SK-N-SH (cell line): Measurements from ENCODE around the gene C1RL. TPM values are rescaled to one million over a fixed set of nuclear protein-coding genes. Genes with fewer than 3 reads are reported as not detected.

Experiments
- CTCF ChIA-PET: fragments of 300-600, 350-600 bp; formaldehyde crosslinking; extraction: SDS; loops from one replicate; lab custom pipeline; 2021; lab: Yijun Ruan, JAX
- POLR2A ChIA-PET: fragments of 350-600 bp; sonication (Branson Sonifier 250); formaldehyde crosslinking; extraction: SDS; loops from one replicate; lab custom pipeline; 2020; ENCODE audit warnings: antibody characterized with exemption, inconsistent platforms; lab: Yijun Ruan, JAX
- DNase-seq: peaks from one replicate; pipeline ENCODE4 v3.0.0; 2012
- H2AFZ ChIP-seq: fragments of 200-600 bp; sonication (generic); 2 replicates; pipeline ENCODE4 v1.8.1; 2016; ENCODE audit warnings: antibody characterized with exemption, mild to moderate bottlenecking, low read depth
- H3F3A ChIP-seq: fragments of 200-600 bp; sonication (generic); replicated peaks from 2 replicates; pipeline ENCODE3; 2016; ENCODE audit warnings: antibody characterized with exemption, mild to moderate bottlenecking; ENCODE audit not compliant: insufficient read depth
- H3K27ac ChIP-seq, 2 experiments: fragments of 200-500 bp in 1 of 2; fragments of 200-600 bp in 1 of 2; sonication (Bioruptor generic) in 1 of 2; sonication (generic), shearing (Covaris generic) in 1 of 2; 2 replicates each; pipeline versions ENCODE4 v1.5.1 to v1.6.1; 2014 to 2016; ENCODE audit warnings: low read depth in 2 of 2, inconsistent platforms in 1 of 2, low read length in 1 of 2, mild to moderate bottlenecking in 1 of 2, mixed read lengths in 1 of 2
- H3K27me3 ChIP-seq: fragments of 200-600 bp; sonication (generic), shearing (Covaris generic); 2 replicates; pipeline ENCODE4 v1.6.1; 2016; ENCODE audit warnings: mixed run types; ENCODE audit not compliant: insufficient read depth
- H3K36me3 ChIP-seq, 2 experiments: fragments of 200-500 bp in 1 of 2; fragments of 200-600 bp in 1 of 2; sonication (Bioruptor generic) in 1 of 2; sonication (generic) in 1 of 2; replicated peaks in 1 of 2; 2 replicates each; pipeline versions ENCODE3 to v1.5.1; 2014 to 2016; ENCODE audit warnings: low read length in 1 of 2, mild to moderate bottlenecking in 1 of 2; ENCODE audit not compliant: insufficient read depth in 2 of 2, control insufficient read depth in 1 of 2
- H3K4me1 ChIP-seq, 2 experiments: fragments of 200-500 bp in 1 of 2; fragments of 200-600 bp in 1 of 2; sonication (Bioruptor generic) in 1 of 2; sonication (generic), shearing (Covaris generic) in 1 of 2; 2 replicates each; pipeline versions ENCODE4 v1.5.1 to v1.6.1; 2014 to 2016; ENCODE audit warnings: low read depth in 1 of 2, low read length in 1 of 2, mixed run types in 1 of 2; ENCODE audit not compliant: insufficient read depth in 2 of 2, control insufficient read depth in 1 of 2
- H3K4me2 ChIP-seq: fragments of 200-600 bp; sonication (generic), shearing (Covaris generic); 2 replicates; pipeline ENCODE4 v1.6.1; 2017; ENCODE audit warnings: mixed run types
- H3K4me3 ChIP-seq, 2 experiments: fragments of 200-500 bp in 1 of 2; fragments of 200-600 bp in 1 of 2; sonication (Bioruptor generic) in 1 of 2; sonication (generic), shearing (Covaris generic) in 1 of 2; 2 replicates each; pipeline versions ENCODE4 v1.5.1 to v1.8.1; 2014 to 2016; ENCODE audit warnings: low read depth in 2 of 2, inconsistent platforms in 1 of 2, low read length in 1 of 2, mild to moderate bottlenecking in 1 of 2, mixed read lengths in 1 of 2, moderate library complexity in 1 of 2
- H3K79me2 ChIP-seq: fragments of 200-600 bp; sonication (generic); 2 replicates; pipeline ENCODE4 v1.8.1; 2017; ENCODE audit warnings: mild to moderate bottlenecking; ENCODE audit not compliant: insufficient read depth
- H3K9ac ChIP-seq: fragments of 200-600 bp; sonication (generic); 2 replicates; pipeline ENCODE4 v1.6.1; 2017; ENCODE audit warnings: mixed run types
- H3K9me2 ChIP-seq: fragments of 200-600 bp; sonication (generic); 2 replicates; pipeline ENCODE4 v1.6.1; 2017; ENCODE audit warnings: mixed run types
- H3K9me3 ChIP-seq: fragments of 200-600 bp; sonication (generic); 2 replicates; pipeline ENCODE4 v1.6.1; 2017; ENCODE audit warnings: mixed run types, mild to moderate bottlenecking, moderate library complexity
- H4K20me1 ChIP-seq: fragments of 200-600 bp; sonication (generic); 2 replicates; pipeline ENCODE4 v1.6.1; 2017; ENCODE audit warnings: mild to moderate bottlenecking, mixed run types; ENCODE audit not compliant: insufficient read depth
- CTCF ChIP-seq: fragments of 200-600 bp; sonication (generic); IDR thresholded peaks from 2 replicates; pipeline ENCODE4 v1.6.1; 2017; ENCODE audit warnings: antibody characterized with exemption, mild to moderate bottlenecking, moderate library complexity
- ELF1 ChIP-seq: IDR thresholded peaks from 2 replicates; pipeline ENCODE4 v1.4.0; 2012
- EZH2phosphoT487 ChIP-seq: fragments of 200-600 bp; sonication (generic); IDR thresholded peaks from 2 replicates; pipeline ENCODE4 v1.6.1; 2017; ENCODE audit warnings: low read depth, mixed run types, mild to moderate bottlenecking, antibody characterized with exemption, moderate library complexity, borderline replicate concordance
- FOSL2 ChIP-seq: IDR thresholded peaks from 2 replicates; pipeline ENCODE4 v1.4.0; 2012; ENCODE audit warnings: low read depth, mild to moderate bottlenecking, moderate library complexity, borderline replicate concordance
- IRF3 ChIP-seq: fragments of 150-350 bp; IDR thresholded peaks from 2 replicates; pipeline ENCODE4 v1.6.1; 2016; ENCODE audit warnings: mild to moderate bottlenecking, low read depth, low read length
- MAX ChIP-seq: IDR thresholded peaks from 2 replicates; pipeline ENCODE4 v1.4.0; 2012; ENCODE audit warnings: low read depth
- NFIC ChIP-seq: IDR thresholded peaks from 2 replicates; pipeline ENCODE4 v1.4.0; 2012; ENCODE audit warnings: borderline replicate concordance
- POLR2AphosphoS5 ChIP-seq: IDR thresholded peaks from 2 replicates; pipeline ENCODE4 v1.6.1; 2012; ENCODE audit warnings: low read depth, low read length
- RFX5 ChIP-seq: IDR thresholded peaks from 2 replicates; pipeline ENCODE4 v1.6.1; 2012; ENCODE audit warnings: mild to moderate bottlenecking, improper control_type of control experiment, low read length
- RXRA ChIP-seq: IDR thresholded peaks from 2 replicates; pipeline ENCODE4 v1.4.0; 2012; ENCODE audit warnings: low read depth, mild to moderate bottlenecking, borderline replicate concordance
- TCF12 ChIP-seq: IDR thresholded peaks from 2 replicates; pipeline ENCODE4 v1.4.0; 2012
- USF1 ChIP-seq: IDR thresholded peaks from 2 replicates; pipeline ENCODE4 v1.4.0; 2012; ENCODE audit warnings: low read depth, borderline replicate concordance
- USF2 ChIP-seq: fragments of 150-350 bp; IDR thresholded peaks from 2 replicates; pipeline ENCODE4 v1.6.1; 2017; ENCODE audit warnings: antibody characterized with exemption, low read length, low read depth, borderline replicate concordance
- YY1 ChIP-seq: IDR thresholded peaks from 2 replicates; pipeline ENCODE4 v1.4.0; 2012; ENCODE audit warnings: low read depth, mild to moderate bottlenecking
- WGBS: methylation state at CpG from one replicate; pipeline ENCODE4 v1.1.6; 2017; ENCODE audit warnings: low lambda C conversion rate; 5-methylcytosine and 5-hydroxymethylcytosine counted together
- polyA plus RNA-seq, 3 experiments: library from polyadenylated mRNA; depleted of rRNA; stranded (reverse); fragments of >200 nt; gene quantifications; 2 replicates each; pipeline ENCODE4 v1.2.3, GENCODE V29; 2012

Gene C1RL
- polyA plus RNA-seq, 1 of the 3 experiments (the other 2 are of a cell fraction) = 8.3 TPM

GRCh38 chr12:7125632-7126227 is 16.7 kb upstream of the C1RL start:
- H3K27me3 ChIP-seq = 0 out of 2 replicates have a peak, but pooled peaks cover 7% of the 10 kb centered on the region
- H3K27ac ChIP-seq = no peak overlapping the region
- POLR2A ChIA-PET = no interaction called here
- no peak for TF ChIP-seq CTCF
- TF ChIP-seq MAX = no peak
- TF ChIP-seq IRF3 = no peak
- TF ChIP-seq USF2 = no peak
- no peaks in the 10 kb centered on the region for H3K79me2 ChIP-seq
- no peak overlapping the region for H3K9ac ChIP-seq
- CTCF ChIA-PET = interaction anchor here (0.9 to 4.7 kb wide), 4 partner anchors 13 to 182 kb away, joined by 4 to 39 read pairs (median 9); partner anchors contain the start of genes C12orf57, C1RL and RNU7-1
- peaks cover 0 to 7% of the 10 kb centered on the region in 2 experiments; a peak in 1 of 4 replicates for H3K4me1 ChIP-seq
- H3K9me3 ChIP-seq = no peaks in the 10 kb centered on the region
- H2AFZ ChIP-seq = no peak overlapping the region
- DNase-seq = no peak
- H3K9me2 ChIP-seq = no peaks in the 10 kb centered on the region
- no peak overlapping the region for H3K4me2 ChIP-seq
- 71% methylated on average over 4 of the region's 4 CpGs for WGBS
- H3K36me3 ChIP-seq = no peaks in the 10 kb centered on the region
- no peaks in the 10 kb centered on the region for H3F3A ChIP-seq
- H3K4me3 ChIP-seq = no peak overlapping the region
- H4K20me1 ChIP-seq = no peaks in the 10 kb centered on the region

- Histone ChIP-seq H3K9me3 (no peaks in the 10 kb centered on the region), H3K9me2 (no peaks in the 10 kb centered on the region), H3K27ac (no peak overlapping the region), H2AFZ (no peak overlapping the region), H3K36me3 (no peaks in the 10 kb centered on the region), H3F3A (no peaks in the 10 kb centered on the region), H3K4me1 (no peaks in the 10 kb centered on the region), H3K27me3 (0 out of 2 replicates have a peak, but pooled peaks cover 7% of the 10 kb centered on the region), H4K20me1 (no peaks in the 10 kb centered on the region), H3K79me2 (no peaks in the 10 kb centered on the region), H3K4me2 (no peak overlapping the region), H3K9ac (no peak overlapping the region), H3K4me3 (no peak overlapping the region)
- TF ChIP-seq RXRA (no peak), ELF1 (no peak), IRF3 (no peak), USF1 (no peak), YY1 (no peak), NFIC (no peak), EZH2phosphoT487 (no peak), FOSL2 (no peak), USF2 (no peak), TCF12 (no peak), POLR2AphosphoS5 (no peak), RFX5 (no peak)
- CTCF ChIA-PET = interaction anchor here (1.4 to 4.7 kb wide), 3 partner anchors 11 to 21 kb away, joined by 5 to 39 read pairs (median 14); partner anchors contain the start of gene C1RL
- WGBS = 67% methylated on average over 10 of the region's 11 CpGs
- POLR2A ChIA-PET = interaction anchor here (1.2 kb wide), 1 partner anchor 15 kb away, joined by 3 read pairs; the partner anchor contains the start of gene C1RL
- DNase-seq = no peak
These were observed 14.9 kb upstream of the C1RL start for GRCh38 chr12:7123806-7124522.
